Measurements from ENCODE around the gene NFIB. TPM values are rescaled to one million over a fixed set of nuclear protein-coding genes. Genes with fewer than 3 reads are reported as not detected.

Gene NFIB
- total RNA-seq, 1 donor from 2014 or later = 0.30 TPM

DNA sequence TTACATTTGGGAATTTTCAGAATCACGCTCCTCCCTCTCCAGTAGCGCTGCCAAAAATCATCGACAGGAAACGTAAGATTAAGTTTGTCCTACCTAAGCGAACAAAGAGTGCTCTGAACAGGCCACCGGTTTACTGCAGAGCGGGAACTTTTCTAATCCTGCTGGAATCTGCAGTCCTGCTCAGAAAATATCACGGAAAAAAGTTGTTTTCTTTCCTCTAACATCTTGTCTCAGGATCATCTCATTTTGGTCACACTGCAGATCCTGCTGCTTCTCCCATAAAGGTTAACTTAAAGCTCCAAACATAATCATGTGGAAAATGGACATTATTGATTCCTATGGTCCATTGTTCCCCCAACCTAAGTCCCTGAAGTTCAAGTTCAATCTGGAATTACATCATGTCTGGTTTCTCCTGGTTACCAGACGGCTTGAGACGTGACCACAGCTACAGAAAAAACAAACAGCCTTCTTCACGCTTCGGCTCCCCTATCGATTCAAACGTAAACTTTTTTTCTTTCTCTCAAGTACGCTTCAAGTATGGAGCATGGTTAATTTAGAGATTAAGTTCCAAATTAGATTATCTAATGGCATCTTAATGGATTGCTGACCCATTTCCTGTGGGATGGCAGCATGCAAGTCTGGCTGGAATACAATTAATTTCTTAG is 217.6 kb downstream of the NFIB start:
- peak overlapping the region; percentile 42 for H3K4me3 Mint-ChIP-seq
- H3F3A ChIP-seq (ENCODE audit: low read depth) = no peaks in the 10 kb centered on the region
- no peak overlapping the region for H3K4me3 ChIP-seq
- H3K27ac Mint-ChIP-seq = peak overlapping the region; percentile 21
- H3K27ac ChIP-seq = no peak overlapping the region
- H3K79me2 ChIP-seq (ENCODE audit: low read depth) = no peaks in the 10 kb centered on the region
- peaks cover 3% of the 10 kb centered on the region for H3K27me3 Mint-ChIP-seq (ENCODE audit: insufficient read depth, low read depth)
- H2AFZ ChIP-seq (replicated peaks) = no peak overlapping the region
- H3K36me3 Mint-ChIP-seq = no peaks in the 10 kb centered on the region
- H3K4me2 ChIP-seq = peak overlapping the region; percentile 21
- H4K20me1 ChIP-seq (ENCODE audit: low read depth) = no peaks in the 10 kb centered on the region
- H3K9ac ChIP-seq = no peak overlapping the region
- TF ChIP-seq EZH2 (IDR thresholded peaks at IDR 0.05) = no peak
- TF ChIP-seq, protein P1, sequence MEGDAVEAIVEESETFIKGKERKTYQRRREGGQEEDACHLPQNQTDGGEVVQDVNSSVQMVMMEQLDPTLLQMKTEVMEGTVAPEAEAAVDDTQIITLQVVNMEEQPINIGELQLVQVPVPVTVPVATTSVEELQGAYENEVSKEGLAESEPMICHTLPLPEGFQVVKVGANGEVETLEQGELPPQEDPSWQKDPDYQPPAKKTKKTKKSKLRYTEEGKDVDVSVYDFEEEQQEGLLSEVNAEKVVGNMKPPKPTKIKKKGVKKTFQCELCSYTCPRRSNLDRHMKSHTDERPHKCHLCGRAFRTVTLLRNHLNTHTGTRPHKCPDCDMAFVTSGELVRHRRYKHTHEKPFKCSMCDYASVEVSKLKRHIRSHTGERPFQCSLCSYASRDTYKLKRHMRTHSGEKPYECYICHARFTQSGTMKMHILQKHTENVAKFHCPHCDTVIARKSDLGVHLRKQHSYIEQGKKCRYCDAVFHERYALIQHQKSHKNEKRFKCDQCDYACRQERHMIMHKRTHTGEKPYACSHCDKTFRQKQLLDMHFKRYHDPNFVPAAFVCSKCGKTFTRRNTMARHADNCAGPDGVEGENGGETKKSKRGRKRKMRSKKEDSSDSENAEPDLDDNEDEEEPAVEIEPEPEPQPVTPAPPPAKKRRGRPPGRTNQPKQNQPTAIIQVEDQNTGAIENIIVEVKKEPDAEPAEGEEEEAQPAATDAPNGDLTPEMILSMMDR (IDR thresholded peaks at IDR 0.05) = no peak
- no peak for TF ChIP-seq EZH2phosphoT487 (IDR thresholded peaks at IDR 0.05)
- no peaks in the 10 kb centered on the region for H3K36me3 ChIP-seq
- no peaks in the 10 kb centered on the region for H3K9me3 ChIP-seq (ENCODE audit: low read depth)
- no peaks in the 10 kb centered on the region for H3K27me3 ChIP-seq
- H3K4me1 Mint-ChIP-seq = peaks cover 23% of the 10 kb centered on the region
- H3K9me3 Mint-ChIP-seq = no peaks in the 10 kb centered on the region
- DNase-seq (ENCODE audit: low spot score) = peak; percentile 36
- H3K4me1 ChIP-seq = peaks cover 11% of the 10 kb centered on the region

DNA sequence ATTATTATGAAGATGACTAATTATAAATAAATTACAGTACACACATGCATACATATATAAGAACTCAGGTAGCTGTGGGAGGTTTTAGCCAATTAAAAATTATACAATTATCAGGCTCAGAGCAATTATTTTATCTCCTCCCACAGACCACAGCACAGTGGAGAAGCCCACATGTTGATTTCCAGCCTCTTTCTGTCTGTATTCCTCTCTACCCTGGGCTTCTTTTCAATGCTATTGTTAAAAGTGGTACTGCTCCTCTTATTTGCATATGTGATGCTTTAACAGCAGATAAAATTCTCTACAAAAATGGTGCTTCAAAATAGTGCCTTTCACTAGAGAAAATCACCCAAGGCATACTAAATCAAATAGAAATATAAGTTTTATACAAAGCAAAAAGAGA is 218.7 kb downstream of the NFIB start:
- H3K27ac Mint-ChIP-seq = no peak overlapping the region
- no peaks in the 10 kb centered on the region for H3F3A ChIP-seq (ENCODE audit: low read depth)
- no peak overlapping the region for H3K4me2 ChIP-seq
- peaks cover 11% of the 10 kb centered on the region for H3K4me1 ChIP-seq
- H3K9ac ChIP-seq = no peak overlapping the region
- H3K4me1 Mint-ChIP-seq = peaks cover 23% of the 10 kb centered on the region
- no peak overlapping the region for H3K4me3 Mint-ChIP-seq
- H3K36me3 ChIP-seq = no peaks in the 10 kb centered on the region
- H3K27me3 Mint-ChIP-seq (ENCODE audit: insufficient read depth, low read depth) = peaks cover 3% of the 10 kb centered on the region
- DNase-seq (ENCODE audit: low spot score) = no peak
- H3K9me3 ChIP-seq (ENCODE audit: low read depth) = no peaks in the 10 kb centered on the region
- H3K4me3 ChIP-seq = no peak overlapping the region
- no peak overlapping the region for H3K27ac ChIP-seq
- no peaks in the 10 kb centered on the region for H3K79me2 ChIP-seq (ENCODE audit: low read depth)
- no peaks in the 10 kb centered on the region for H4K20me1 ChIP-seq (ENCODE audit: low read depth)
- no peaks in the 10 kb centered on the region for H3K27me3 ChIP-seq
- H3K9me3 Mint-ChIP-seq = no peaks in the 10 kb centered on the region
- TF ChIP-seq EZH2phosphoT487 (IDR thresholded peaks at IDR 0.05) (no peak), EZH2 (IDR thresholded peaks at IDR 0.05) (no peak)
- no peaks in the 10 kb centered on the region for H3K36me3 Mint-ChIP-seq
- H2AFZ ChIP-seq (replicated peaks) = no peak overlapping the region

DNA sequence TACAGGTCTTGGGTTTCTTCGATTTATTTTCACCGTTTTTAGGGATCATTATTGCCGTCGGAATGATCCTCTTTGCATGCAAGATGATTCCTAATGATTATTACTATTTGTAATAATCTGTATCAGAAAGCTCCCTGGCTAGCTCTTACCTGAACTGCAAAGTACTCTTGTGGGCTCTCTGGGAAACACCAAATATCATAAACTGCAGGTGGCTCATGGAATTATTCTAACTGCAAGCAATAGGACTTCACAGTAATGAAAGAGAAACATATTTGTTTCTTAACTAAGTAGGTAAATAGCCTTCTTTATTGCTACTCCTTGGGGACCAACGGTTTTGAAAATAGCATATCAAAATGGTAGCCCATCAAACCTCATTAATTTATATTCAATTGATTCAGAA is 219.4 kb downstream of the NFIB start:
- H3K27me3 Mint-ChIP-seq (ENCODE audit: insufficient read depth, low read depth) = peaks cover 3% of the 10 kb centered on the region
- no peaks in the 10 kb centered on the region for H3K27me3 ChIP-seq
- H3K9me3 Mint-ChIP-seq = no peaks in the 10 kb centered on the region
- H3K36me3 ChIP-seq = no peaks in the 10 kb centered on the region
- TF ChIP-seq, protein P1 (IDR thresholded peaks at IDR 0.05) = no peak
- TF ChIP-seq EZH2 (IDR thresholded peaks at IDR 0.05) = no peak
- TF ChIP-seq EZH2phosphoT487 (IDR thresholded peaks at IDR 0.05) = no peak
- H3K27ac ChIP-seq = no peak overlapping the region
- peaks cover 23% of the 10 kb centered on the region for H3K4me1 Mint-ChIP-seq
- H3K4me1 ChIP-seq = peaks cover 11% of the 10 kb centered on the region
- H3K27ac Mint-ChIP-seq = no peak overlapping the region
- H3K9me3 ChIP-seq (ENCODE audit: low read depth) = no peaks in the 10 kb centered on the region
- H2AFZ ChIP-seq (replicated peaks) = no peak overlapping the region
- H3F3A ChIP-seq (ENCODE audit: low read depth) = no peaks in the 10 kb centered on the region
- no peaks in the 10 kb centered on the region for H4K20me1 ChIP-seq (ENCODE audit: low read depth)
- H3K79me2 ChIP-seq (ENCODE audit: low read depth) = no peaks in the 10 kb centered on the region
- H3K4me3 ChIP-seq = no peak overlapping the region
- no peak for DNase-seq (ENCODE audit: low spot score)
- no peak overlapping the region for H3K4me3 Mint-ChIP-seq
- H3K4me2 ChIP-seq = no peak overlapping the region
- H3K36me3 Mint-ChIP-seq = no peaks in the 10 kb centered on the region
- no peak overlapping the region for H3K9ac ChIP-seq

DNA sequence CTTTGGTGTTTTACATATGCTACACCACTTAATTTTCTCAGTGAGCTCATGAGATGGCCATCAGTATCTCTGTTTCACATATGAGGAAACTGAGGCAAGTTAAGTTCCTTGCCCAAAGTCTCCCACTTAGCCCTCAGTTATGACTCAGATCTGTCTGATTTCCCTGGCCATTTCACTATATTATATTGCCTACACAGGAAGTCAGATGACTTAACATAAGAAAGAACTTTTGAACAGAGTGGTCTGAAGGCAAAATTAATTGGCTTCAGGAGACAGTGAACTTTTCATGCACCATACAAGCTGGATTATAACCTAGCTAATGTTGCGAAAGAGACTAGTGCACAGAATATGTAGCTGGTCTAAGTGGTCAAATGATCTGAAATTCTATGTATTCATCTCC is 221.6 kb downstream of the NFIB start:
- no peaks in the 10 kb centered on the region for H4K20me1 ChIP-seq (ENCODE audit: low read depth)
- no peak overlapping the region for H2AFZ ChIP-seq (replicated peaks)
- H3K9ac ChIP-seq = no peak overlapping the region
- no peak overlapping the region for H3K27ac Mint-ChIP-seq
- H3K4me2 ChIP-seq = no peak overlapping the region
- no peaks in the 10 kb centered on the region for H3K36me3 ChIP-seq
- no peak overlapping the region for H3K4me3 Mint-ChIP-seq
- no peaks in the 10 kb centered on the region for H3K79me2 ChIP-seq (ENCODE audit: low read depth)
- no peak for DNase-seq (ENCODE audit: low spot score)
- H3K4me1 Mint-ChIP-seq = peaks cover 24% of the 10 kb centered on the region
- H3K36me3 Mint-ChIP-seq = no peaks in the 10 kb centered on the region
- H3K4me1 ChIP-seq = peaks cover 15% of the 10 kb centered on the region
- no peaks in the 10 kb centered on the region for H3F3A ChIP-seq (ENCODE audit: low read depth)
- H3K27ac ChIP-seq = no peak overlapping the region
- no peaks in the 10 kb centered on the region for H3K9me3 Mint-ChIP-seq
- no peaks in the 10 kb centered on the region for H3K27me3 ChIP-seq
- H3K4me3 ChIP-seq = no peak overlapping the region
- no peaks in the 10 kb centered on the region for H3K9me3 ChIP-seq (ENCODE audit: low read depth)
- TF ChIP-seq EZH2 (IDR thresholded peaks at IDR 0.05) = no peak
- no peak for TF ChIP-seq EZH2phosphoT487 (IDR thresholded peaks at IDR 0.05)
- TF ChIP-seq, protein P1 (IDR thresholded peaks at IDR 0.05) = no peak
- peaks cover 7% of the 10 kb centered on the region for H3K27me3 Mint-ChIP-seq (ENCODE audit: insufficient read depth, low read depth)
